GM15510 (cell line): Measurements from ENCODE around the gene TLE7.
A peak's percentile ranks its signal among the peaks of the same experiment; 100 is the strongest.

ENCODE experiments used
- POLR2A ChIP-seq: IDR thresholded peaks from 3 replicates; pipeline ENCODE4 v1.6.1; 2011; ENCODE audit warnings: borderline replicate concordance; ENCODE audit not compliant: insufficient read length; ENCODE audit errors: extremely low read depth

Gene TLE7

DNA sequence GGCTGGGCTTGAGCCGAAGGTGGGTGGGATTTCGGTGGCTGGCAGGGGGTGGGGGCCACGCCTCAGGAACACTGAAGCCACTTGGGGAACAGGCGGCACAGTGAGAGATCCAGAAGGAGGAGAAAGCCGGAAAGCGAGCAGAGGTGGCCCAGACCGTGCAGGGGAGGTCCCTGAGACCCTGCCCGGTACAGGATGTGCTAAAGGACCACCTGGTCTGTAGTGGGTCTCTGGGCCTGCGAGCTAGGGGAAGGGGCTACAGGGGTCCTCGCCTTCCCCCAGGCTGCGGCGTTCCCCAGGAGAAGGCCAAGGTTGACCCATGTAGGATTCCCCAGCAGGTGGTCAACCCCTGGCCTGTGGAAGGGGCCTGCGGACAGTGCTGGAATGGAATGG, at the start of gene TLE7:
TLE7 (minus strand) TSS at position 4 of the 390 bp plus-strand sequence. CDS start 8,730 bp downstream, outside the sequence.
- no peak for TF ChIP-seq POLR2A

DNA sequence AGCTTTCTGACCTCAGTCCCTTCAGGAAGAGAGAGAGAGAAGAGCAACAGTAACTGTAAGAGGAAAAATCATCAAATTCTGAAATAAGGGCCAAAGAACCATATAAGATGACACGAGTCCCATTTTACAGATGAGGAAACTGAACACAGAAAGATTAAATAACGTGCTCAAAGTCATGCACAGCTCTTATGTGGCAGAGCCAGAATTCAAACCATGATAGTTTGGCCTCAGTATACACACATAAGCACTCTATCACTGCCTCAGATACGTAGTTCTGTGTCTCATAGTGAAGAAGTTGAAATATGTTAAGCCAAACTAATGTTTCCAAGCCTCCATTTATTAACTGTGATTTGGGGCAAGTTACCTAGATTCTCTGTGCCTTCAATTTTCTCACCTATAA, 49.2 kb upstream of the TLE7 start:
- no peak for TF ChIP-seq POLR2A

DNA sequence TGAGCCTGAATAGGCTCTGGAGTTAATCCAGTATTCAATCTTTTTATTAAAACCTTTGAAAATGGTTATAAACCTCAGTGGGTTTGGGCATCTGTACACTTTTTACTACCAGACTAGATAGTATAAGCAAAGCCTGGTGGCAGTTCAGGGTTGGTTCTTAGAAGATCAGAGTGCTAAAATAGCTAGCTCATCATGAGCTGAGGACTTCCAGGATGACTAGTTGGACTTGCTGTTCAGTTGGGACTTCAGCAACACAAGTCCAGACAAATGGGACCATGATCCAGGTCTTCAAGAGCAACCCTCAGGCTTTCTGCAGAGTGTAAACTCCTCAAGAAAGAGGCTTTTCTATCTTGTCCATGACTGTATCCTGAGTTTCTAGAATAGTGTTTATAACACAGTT, 48.5 kb upstream of the TLE7 start:
- no peak for TF ChIP-seq POLR2A

DNA sequence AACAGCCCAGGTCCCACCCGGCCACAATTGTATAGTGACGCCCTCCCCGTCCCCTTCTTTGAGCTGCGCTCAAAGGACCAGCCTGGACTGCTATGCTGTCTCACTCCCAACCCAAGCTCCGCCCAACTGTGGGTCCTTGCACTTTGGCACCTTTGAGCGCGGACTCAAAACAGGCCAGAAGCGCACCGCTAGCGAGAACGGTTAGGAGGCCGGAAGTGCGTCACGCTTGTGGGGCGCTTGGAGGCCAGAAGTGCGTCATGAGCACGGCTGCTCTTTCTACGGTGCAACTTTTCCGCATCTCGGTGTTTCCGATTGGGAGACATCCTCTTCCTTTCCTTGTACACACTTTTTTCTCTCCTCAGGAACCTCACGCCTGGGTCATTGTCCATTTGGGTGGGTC, 47.3 kb upstream of the TLE7 start, which contains the start of gene ZNF19:
ZNF19 (minus strand) TSS at position 203 of the 400 bp plus-strand sequence. CDS start 7,210 bp downstream, outside the sequence.
- TF ChIP-seq POLR2A, result no peak

DNA sequence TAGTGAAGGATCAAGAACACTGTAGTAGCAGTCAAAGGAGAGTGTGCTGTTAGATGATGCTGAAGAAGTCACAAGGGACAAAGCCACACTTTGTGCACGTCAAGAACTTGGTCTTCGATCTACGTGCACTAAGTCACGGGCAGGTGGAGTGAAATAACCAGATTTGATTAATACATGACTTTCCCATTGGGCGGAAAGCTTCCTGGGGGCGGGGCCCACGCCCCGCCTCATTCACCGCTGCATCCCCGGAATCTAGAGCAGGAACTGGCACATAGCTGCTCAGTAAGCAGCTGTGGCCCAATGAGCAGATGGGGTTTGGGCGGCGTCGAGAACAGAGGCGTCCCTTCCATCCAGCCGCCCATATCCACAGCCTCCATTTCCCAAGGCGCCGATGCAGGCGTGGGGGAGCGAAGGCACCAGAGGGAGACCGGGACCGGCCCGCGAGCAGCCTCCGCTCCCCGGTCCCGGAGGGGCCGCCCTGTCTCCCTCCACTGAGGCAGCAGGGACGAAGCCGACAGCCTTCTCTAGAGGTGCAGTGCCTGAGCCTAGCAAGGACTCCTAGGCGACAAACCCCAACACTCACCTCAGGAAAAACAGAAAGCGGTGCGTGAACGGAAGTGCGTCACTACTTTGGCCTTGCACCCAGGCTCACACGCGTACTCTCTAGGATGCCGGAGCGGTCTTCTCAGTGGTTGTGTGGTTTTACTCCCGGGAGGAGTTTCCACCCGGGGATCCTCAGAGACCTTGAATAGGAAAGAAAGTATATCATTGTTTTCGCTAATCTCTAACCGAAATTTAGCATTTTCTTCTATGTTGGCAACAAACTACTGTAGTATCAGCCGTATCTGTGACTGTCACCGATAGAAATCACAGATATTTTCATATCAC, 42.4 kb upstream of the TLE7 start:
- peak; percentile 72 for TF ChIP-seq POLR2A

DNA sequence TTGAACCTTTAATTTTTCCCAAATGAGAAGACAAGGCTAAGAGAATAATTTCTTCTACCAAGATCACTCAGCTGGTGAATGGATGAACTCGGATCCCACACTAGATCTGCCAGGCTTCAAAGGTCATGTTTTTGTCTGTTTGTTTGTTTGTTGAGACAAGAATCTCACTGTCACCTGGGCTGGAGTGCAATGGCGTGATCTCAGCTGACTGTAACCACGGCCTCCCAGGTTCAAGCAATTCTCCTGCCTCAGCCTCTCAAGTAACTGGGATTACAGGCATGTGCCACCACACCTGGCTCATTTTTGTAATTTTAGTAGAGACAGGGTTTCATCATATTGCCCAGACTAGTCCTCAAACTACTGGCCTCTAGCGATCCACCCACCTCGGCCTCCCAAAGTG, 40.7 kb upstream of the TLE7 start:
- TF ChIP-seq POLR2A, result no peak

DNA sequence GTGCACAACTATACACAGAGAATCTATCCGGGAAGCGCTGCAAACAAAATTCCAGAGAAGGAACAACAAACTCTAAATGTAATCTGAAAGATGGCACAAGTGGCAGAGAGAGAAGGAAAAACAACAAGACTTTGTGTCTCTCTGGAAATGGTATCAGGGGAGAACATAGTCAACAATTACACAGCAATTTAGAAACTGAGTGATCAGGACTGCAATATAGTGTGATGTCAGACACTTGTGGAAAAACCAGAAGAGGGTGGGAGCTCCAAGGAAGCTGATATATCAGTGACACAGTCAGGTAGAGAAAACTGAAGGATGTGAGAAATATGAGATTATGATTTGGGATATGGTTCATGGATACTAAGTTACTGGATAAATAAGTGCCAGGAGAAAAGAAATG, 39.1 kb upstream of the TLE7 start:
- no peak for TF ChIP-seq POLR2A

DNA sequence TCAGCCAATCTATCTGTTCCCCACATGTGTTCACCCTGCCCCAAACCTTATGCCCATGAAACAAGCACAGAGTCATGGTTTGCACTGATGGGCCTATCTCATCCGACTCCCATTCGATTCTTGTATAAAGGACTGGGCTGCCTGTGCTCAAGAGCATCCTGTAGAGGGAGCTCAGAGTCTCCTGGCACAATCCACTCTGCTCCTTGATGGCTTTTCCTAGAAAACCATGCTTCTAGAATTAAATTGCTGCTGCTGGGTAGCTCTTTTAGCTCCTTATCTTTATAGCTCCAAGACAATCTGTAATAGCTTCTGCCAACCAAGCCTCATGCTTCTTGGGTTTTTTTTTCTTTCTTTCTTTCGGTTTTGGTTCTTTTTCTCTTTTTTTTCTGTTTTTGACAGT, 37.6 kb upstream of the TLE7 start:
- no peak for TF ChIP-seq POLR2A

DNA sequence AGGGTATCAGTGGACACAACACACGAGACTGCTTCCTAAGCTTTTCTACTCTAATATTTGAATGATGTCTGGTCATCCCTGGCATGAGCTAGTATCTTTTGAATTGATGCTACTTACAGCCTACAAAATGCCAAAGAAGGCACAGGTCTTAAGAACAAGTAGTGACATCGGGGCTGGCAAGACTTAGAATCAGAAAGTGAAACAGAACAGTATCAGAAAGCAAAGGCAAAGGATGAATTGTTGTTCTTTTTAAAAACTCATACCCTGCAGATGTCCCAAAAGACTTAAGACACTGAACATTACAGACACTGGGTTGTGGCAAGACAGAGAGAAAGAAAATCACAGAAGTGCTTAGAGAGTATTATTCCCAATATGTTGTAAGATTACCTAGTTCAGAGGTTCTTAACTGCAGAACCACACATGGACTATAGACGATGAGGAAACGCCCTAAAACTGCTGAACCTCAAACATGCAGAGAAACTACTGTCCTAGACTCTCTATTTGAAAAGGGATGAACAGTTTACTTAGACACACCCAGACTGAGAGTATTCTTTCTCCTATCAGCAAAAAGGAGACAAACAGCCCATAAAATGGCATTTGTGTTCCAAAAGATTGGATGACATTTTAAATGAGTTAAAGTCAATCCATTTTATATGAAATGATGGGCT, 34.7 kb upstream of the TLE7 start:
- no peak for TF ChIP-seq POLR2A

DNA sequence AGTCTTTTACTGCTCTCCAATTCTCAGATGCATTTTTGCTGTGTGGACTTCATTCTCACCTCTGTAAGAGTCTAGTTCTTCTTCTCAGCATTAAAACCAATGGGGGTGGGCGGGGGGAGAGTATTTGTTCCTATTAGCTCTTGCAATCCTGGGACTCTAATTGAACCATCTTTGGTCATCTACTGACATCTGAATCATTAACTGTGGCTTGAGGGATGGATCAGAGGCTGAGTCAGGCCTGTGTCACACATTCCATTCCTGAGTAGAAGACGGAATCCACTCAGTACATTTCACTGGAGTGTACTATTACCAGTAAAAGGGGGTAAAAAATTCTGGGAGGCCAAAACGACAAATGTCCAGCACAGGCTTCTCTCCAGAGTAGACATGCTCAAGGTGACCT, 33.0 kb upstream of the TLE7 start:
- TF ChIP-seq POLR2A, result no peak

DNA sequence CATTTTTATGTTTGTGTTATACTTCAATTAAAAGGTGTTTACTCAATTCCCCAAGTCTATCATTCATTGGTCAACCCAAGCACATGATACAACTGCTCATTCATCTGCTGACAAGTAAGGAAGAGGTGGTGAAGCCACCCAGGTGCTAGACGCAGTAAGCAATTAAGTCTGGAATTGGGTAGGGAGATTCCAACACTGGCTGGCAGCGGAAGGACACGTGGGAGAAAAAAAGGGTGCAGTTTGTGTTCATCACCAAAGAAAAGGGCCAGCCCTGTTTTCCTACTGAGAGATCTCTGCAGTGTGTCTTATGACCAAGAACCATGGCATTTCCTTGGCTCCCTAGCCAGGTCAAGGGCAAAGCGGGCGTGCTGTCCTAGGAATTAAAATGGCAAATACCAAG, 32.0 kb upstream of the TLE7 start:
- no peak for TF ChIP-seq POLR2A

DNA sequence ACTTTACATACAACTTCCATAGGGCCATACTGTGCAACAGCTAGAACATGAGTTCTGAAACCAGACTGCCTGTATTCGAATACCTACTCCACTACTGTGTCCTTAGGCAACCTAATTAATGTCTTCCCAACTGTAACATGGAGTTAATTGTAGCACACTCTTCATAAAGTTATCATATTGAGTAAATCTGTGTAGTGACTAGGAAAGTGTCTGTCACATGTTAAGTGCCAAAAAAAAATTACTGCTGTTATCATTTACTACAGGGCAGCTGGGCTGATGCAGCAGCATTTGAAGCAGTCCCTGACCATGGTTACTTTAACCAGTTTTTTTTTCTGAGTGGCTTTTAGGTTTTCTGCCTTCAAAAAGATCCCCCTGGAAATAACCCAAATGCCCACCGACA, 31.1 kb upstream of the TLE7 start:
- no peak for TF ChIP-seq POLR2A

DNA sequence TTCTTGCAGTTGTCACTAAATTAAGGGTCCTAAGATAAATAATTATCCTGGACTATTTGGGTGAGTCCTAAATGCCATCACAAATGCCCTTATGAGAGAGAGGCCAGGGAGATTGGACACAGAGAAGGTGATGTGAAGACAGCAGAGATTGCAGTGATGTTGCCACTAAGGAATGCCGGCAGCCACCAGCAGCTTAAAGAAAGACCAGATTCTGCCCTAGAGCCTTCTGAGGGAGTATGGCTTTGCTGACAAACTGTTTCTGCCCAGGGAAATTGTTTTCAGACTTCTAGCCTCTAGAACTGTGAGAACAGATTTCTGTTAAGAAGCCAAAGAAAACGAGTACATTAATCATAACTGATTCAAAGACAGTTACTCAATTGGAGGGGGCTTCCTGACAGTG, 30.2 kb upstream of the TLE7 start:
- no peak for TF ChIP-seq POLR2A

DNA sequence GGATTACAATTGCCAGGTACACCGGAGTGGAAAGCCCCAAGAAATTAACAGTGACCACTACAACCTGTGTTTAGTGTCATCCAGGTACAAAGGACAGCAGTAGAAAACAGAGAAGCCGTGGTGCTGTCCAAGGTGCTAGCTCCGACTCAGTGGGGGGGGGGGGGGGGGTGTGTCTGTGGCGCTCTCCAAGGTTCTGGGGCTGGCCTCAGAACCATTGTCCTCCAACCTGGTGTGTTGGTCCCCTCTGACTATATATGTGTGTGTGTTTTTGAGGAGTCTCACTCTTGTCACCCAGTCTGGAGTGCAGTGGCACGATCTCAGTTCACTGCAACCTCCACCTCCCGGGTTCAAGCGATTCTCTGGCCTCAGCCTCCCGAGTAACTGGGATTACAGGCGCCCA, 26.0 kb upstream of the TLE7 start:
- TF ChIP-seq POLR2A, result no peak

DNA sequence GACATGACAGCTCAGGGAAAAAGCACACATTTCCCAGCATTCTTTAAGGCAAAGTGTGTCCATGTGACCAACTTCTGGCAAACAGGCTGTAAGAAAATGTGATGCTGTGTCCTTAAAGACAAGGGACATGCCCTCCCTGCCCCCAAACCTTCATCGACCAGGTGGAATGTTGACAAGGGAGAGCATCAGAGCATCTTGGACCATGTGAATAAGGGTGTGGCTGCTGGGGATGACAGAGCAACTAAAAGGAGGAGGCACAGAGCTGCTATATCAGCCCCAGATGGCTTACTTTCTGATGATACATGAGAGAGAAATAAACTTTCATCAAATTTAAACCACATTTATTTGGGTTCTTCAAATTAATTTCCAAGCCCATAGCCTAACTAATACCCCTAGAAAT, 22.4 kb upstream of the TLE7 start:
- no peak for TF ChIP-seq POLR2A
